Measurements from ENCODE around the gene GDF10. TPM values are rescaled to one million over a fixed set of nuclear protein-coding genes. Genes with fewer than 3 reads are reported as not detected.

The GDF10 gene
- polyA plus RNA-seq, 1 experiment, result not detected

GRCh38 chr10:47285381-47286115 lies 14.4 kb upstream of the GDF10 start:
- no peak for DNase-seq (ENCODE audit: low read depth)
- POLR2A ChIA-PET, result no interaction called here
- Histone ChIP-seq H3K27me3 (ENCODE audit: control insufficient read depth, insufficient read depth, low read length) (no peaks in the 10 kb centered on the region), H3K4me3 (ENCODE audit: low read depth, low read length) (no peak overlapping the region), H3K36me3 (ENCODE audit: control insufficient read depth, insufficient read depth, low read length) (no peaks in the 10 kb centered on the region)
- CTCF ChIA-PET, result interaction anchor here (0.8 kb wide), 1 partner anchor 18 kb away, joined by 3 read pairs; no protein-coding TSS in a partner anchor
- TF ChIP-seq, protein P1, sequence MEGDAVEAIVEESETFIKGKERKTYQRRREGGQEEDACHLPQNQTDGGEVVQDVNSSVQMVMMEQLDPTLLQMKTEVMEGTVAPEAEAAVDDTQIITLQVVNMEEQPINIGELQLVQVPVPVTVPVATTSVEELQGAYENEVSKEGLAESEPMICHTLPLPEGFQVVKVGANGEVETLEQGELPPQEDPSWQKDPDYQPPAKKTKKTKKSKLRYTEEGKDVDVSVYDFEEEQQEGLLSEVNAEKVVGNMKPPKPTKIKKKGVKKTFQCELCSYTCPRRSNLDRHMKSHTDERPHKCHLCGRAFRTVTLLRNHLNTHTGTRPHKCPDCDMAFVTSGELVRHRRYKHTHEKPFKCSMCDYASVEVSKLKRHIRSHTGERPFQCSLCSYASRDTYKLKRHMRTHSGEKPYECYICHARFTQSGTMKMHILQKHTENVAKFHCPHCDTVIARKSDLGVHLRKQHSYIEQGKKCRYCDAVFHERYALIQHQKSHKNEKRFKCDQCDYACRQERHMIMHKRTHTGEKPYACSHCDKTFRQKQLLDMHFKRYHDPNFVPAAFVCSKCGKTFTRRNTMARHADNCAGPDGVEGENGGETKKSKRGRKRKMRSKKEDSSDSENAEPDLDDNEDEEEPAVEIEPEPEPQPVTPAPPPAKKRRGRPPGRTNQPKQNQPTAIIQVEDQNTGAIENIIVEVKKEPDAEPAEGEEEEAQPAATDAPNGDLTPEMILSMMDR (IDR thresholded peaks at IDR 0.05; ENCODE audit: insufficient read depth, low read depth, low read length), result no peak

DNA sequence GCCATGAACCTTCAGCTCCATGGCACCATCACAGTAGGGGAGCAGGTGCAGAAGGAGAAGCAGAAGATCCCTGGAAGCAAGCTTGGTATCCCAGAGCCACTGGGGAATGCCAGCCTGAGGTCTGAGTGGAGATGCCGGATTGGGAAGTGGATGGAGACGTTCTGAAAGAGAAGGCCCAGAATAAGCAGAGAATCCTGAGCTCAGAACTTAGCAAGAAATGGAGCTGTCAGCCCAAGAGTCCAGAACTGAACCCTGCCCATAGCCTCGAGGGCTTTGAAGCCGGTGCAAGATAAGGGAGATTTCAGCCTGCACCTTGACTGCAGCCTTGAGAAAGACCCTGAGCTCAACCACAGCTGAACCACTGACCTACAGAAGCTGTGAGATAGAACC lies 13.9 kb upstream of the GDF10 start:
- Histone ChIP-seq H3K27me3 (ENCODE audit: control insufficient read depth, insufficient read depth, low read length) (no peaks in the 10 kb centered on the region), H3K36me3 (ENCODE audit: control insufficient read depth, insufficient read depth, low read length) (no peaks in the 10 kb centered on the region), H3K4me3 (ENCODE audit: low read depth, low read length) (no peak overlapping the region)
- CTCF ChIA-PET, result no interaction called here
- POLR2A ChIA-PET, result no interaction called here
- DNase-seq (ENCODE audit: low read depth), result no peak
- TF ChIP-seq, protein P1 (IDR thresholded peaks at IDR 0.05; ENCODE audit: insufficient read depth, low read depth, low read length), result no peak

DNA sequence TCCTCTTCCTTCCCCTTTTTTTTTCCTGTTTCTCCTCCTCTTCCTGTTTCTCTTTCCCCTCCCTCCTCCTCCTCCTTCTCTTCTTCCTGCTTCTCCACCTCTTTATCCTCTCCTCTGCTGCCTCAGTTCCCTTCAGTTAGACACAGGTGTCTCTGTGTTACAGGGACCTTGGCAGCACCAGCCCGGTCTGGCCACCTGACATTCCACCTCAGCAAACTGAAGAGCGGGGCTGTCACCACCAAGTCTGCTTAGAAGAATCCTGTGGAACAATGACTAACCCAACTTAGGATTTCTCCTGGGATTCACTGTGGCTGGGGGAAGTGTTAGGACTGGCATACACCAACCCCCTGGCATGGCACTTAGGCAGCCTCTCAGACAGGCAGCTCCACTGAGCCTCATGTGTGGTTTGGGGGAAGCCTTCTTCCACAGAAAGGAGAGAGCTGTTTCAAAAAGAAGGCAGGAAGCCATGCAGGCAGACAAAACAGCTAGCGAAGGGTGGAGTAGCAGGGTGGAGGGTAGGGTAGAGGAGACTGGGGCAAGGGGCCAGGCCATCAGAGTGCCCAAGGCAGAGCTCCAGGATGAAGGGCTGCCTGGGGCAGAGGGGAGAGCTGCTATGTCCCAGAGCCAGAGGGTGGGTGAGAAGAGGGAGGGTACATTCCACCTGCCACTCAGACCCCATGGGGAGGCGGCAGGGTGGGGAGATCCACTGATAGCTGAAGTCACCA lies 13.2 kb upstream of the GDF10 start:
- no peaks in the 10 kb centered on the region for H3K27me3 ChIP-seq (ENCODE audit: control insufficient read depth, insufficient read depth, low read length)
- H3K36me3 ChIP-seq (ENCODE audit: control insufficient read depth, insufficient read depth, low read length), result no peaks in the 10 kb centered on the region
- no peak overlapping the region for H3K4me3 ChIP-seq (ENCODE audit: low read depth, low read length)
- DNase-seq (ENCODE audit: low read depth), result no peak
- TF ChIP-seq, protein P1 (IDR thresholded peaks at IDR 0.05; ENCODE audit: insufficient read depth, low read depth, low read length), result no peak
- ChIA-PET POLR2A (no interaction called here), CTCF (interaction anchor here (0.8 kb wide), 1 partner anchor 276 kb away, joined by 3 read pairs; no protein-coding TSS in a partner anchor)

GRCh38 chr10:47287365-47287802 lies 12.6 kb upstream of the GDF10 start:
- CTCF ChIA-PET, result interaction anchor here (0.8 kb wide), 1 partner anchor 277 kb away, joined by 3 read pairs; no protein-coding TSS in a partner anchor
- Histone ChIP-seq H3K36me3 (ENCODE audit: control insufficient read depth, insufficient read depth, low read length) (no peaks in the 10 kb centered on the region), H3K4me3 (ENCODE audit: low read depth, low read length) (no peak overlapping the region), H3K27me3 (ENCODE audit: control insufficient read depth, insufficient read depth, low read length) (no peaks in the 10 kb centered on the region)
- TF ChIP-seq, protein P1 (IDR thresholded peaks at IDR 0.05; ENCODE audit: insufficient read depth, low read depth, low read length), result no peak
- POLR2A ChIA-PET, result no interaction called here
- DNase-seq (ENCODE audit: low read depth), result no peak

- Histone ChIP-seq H3K36me3 (ENCODE audit: control insufficient read depth, insufficient read depth, low read length) (no peaks in the 10 kb centered on the region), H3K27me3 (ENCODE audit: control insufficient read depth, insufficient read depth, low read length) (no peaks in the 10 kb centered on the region), H3K4me3 (ENCODE audit: low read depth, low read length) (no peak overlapping the region)
- ChIA-PET POLR2A (no interaction called here), CTCF (interaction anchor here (1.1 kb wide), 1 partner anchor 24 kb away, joined by 4 read pairs; no protein-coding TSS in a partner anchor)
- TF ChIP-seq, protein P1 (IDR thresholded peaks at IDR 0.05; ENCODE audit: insufficient read depth, low read depth, low read length), result no peak
- DNase-seq (ENCODE audit: low read depth), result no peak
Observed at GRCh38 chr10:47287805-47288204, 12.2 kb upstream of the GDF10 start.
